ENCODE results near the gene MAMDC2. TPM values are rescaled to one million over a fixed set of nuclear protein-coding genes. Genes with fewer than 3 reads are reported as not detected.

MAMDC2 gene
- polyA plus RNA-seq, 12 donors: 6.4 to 17.6 (median 9.0) TPM; not detected in 1

DNA sequence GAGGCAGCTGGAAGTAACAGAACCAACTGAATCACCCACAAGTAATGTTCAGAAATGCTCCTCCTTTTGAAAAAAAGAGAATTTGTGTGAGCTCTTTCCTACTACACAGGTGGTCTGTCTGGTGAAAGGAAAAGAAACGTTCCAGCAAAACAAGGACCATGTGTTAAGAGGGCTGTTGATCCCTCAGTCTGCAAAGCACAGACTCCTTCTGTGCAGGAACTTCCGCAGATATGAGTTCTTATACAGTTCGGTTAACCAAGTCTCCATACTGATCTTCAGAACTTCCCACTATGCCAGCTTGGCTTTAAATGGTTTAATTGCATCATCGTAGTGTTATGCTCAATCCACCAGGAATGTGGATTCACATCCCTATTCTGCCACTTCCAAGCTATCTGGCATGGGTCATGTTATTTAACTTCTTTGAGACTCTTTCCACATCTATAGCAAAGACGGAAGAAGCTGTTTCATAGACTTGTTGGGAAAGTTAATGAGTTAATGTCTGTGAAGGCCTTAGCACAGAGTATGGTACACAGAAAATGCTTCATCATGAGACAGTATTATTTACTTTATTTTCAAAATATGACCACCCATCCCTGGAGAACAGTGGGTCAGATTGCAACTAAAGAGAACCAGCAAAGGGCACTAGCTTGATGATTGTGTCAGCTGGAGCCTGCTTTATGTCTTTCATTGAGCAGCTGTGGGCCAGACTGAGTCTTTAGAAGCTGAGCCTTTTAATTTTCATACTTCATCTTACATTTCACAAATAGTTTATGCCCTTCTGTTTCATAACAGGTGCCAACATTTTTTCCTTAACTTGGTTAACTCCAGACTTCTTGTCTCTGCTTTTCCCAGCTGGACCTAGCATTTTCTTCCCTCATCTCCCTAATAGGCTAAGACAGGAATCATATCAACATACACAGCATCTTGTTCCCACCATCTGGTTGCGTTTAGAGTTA lies 89.9 kb downstream of the MAMDC2 start:
- DNase-seq: no peak

DNA sequence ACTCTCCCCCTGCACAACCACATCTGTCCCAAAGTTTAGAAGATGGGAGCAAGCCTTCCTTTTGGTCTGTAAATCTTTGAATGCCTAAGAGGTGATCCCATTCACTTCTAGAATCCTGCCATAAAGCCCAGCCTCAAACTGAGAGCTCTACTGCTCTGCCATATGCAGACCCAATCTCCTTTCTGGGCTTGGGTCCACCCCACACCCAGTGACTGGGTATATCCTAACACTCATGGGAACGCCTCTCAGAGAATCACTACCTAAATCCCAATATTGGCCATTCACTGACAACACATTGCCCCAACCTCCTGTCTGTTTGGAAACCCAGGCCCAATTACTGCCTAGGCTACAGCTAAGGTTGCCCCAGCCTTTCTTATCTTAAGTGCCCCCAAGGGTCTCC lies 90.7 kb downstream of the MAMDC2 start:
- DNase-seq: no peak

DNA sequence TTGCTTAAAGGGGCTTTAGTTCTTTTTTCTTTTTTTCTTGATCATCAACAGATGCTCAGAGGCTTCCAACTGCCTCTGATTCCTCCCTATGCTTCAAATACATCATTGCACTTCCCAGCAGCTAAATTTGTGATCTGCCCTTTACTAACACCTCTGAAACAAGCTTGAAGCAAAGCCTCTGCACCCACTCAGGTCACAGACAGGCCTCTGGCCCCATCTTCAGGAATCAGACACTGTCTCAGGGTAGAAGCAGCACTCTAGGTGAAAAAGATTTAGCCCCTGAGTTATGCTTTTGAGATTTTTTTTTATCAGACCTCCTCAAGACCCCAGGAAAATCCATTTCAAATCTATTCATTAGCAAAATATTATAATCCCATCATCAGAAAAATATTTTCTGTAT lies 91.5 kb downstream of the MAMDC2 start:
- DNase-seq: no peak

DNA sequence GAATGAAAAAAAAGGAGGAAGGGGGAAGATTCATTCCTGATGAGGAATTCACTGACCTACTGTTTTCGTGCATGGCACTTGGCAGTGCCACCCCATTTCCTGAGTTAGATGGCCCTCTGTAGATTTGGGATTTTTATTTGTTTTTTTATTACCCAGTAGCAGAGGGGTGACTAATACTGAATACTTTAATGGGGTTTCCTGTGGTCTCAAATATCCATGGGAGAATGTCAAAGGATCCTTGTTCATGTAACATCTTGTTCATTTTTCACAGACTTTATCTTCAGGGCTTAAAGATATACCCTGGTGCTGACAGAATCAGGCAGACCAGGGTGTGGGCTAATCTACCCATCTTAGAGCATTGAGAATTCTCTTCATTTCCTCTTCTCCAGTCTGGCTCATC lies 93.0 kb downstream of the MAMDC2 start:
- no peak for DNase-seq

DNA sequence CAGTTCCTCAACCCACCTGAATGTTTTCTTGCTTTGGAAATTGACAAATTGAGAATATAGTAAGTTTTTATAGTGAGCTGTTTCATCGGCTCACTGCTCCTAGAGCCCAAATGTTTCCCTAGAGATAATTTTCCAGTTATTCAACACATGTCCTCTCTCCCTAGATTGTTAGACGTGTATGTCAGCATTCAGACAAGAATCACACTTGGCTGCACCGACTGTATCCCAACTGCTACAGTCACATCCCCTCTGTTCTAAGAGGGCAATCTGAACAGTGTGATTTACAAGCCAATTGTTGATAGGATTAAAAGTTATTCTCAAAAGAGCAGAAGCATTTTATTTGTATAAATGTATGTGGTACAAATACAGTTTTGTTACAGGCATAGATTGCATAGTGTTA lies 93.9 kb downstream of the MAMDC2 start:
- DNase-seq: no peak

DNA sequence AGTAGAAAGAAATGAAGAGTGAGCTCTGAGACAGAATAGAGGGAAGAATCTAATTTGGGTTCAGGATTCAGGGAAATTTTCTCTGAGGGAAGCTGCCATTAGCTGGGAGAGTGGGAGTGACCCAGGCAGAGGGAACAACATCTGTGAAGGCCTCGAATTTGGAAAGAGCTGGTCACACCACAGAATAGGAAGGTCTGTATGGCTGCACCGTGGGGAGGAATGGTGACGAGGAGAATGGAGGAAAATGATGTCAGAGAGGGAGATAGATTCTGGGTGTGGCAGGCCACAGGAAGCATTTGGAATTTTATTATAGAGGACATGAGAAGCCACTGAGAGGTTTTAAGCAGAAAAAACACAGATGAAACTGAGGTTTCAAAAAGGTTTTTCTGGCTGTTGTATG lies 98.5 kb downstream of the MAMDC2 start:
- DNase-seq: no peak

DNA sequence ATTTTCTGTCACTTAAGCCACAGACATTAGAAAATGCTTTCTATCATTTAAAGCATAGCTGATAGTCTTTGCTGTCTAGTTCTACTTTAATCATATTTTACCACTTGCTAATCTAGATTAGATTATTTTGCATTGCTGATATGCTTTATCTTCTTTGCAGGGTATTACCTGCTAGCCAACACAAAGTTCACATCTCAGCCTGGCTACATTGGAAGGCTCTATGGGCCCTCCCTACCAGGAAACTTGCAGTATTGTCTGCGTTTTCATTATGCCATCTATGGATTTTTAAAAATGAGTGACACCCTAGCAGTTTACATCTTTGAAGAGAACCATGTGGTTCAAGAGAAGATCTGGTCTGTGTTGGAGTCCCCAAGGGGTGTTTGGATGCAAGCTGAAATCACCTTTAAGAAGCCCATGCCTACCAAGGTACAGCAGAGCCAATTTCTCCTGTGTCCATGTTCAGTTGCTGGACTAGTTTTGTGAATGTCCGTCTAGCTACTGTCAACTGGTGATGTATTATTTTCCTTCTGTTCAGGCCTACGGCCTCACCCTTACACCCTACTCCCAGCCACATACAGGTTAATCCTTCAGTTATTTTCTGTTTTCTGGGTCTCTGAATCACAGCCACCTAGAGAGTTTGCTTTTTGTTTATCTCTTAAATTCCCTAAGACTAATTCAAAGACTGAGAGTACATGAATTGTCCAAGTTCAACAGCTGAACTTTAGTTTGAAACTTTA lies 99.9 kb downstream of the MAMDC2 start:
- DNase-seq: no peak

DNA sequence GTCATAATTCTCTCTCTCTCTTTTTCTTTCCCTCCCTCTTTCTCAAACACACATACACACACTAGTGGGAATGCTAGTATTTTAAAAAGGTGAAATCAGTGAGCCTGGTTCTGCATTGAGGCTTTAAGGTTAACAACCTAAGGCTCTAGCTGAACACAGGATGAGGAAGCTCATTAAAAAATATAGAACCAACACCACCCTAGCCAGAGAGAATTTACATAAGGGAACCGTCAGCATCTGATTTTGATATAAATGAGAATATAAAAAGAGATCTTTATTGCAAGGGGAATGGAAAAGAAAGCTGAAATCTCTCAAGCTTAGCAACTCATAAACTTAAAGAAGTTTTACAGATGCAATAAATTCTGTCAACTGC lies 100.5 kb downstream of the MAMDC2 start:
- DNase-seq: no peak

DNA sequence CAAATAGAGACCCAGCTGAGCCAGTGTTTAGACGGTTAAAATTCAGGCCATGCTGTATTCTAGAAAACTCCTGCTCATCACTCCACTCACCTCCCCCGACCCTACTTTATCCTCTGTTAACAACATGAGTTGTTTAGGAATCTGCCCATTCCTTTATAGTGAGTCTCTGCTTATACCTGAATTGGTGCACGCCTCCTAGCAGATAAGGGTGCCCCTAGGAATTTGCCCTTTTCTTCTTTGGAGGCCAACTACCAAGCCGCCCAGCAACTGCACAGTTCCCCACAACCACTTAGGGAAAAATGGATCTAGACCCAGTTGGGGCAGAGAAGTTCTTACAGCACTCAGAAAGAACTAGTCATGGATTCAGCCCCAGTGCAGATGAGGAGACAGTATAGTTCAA lies 102.3 kb downstream of the MAMDC2 start:
- no peak for DNase-seq

DNA sequence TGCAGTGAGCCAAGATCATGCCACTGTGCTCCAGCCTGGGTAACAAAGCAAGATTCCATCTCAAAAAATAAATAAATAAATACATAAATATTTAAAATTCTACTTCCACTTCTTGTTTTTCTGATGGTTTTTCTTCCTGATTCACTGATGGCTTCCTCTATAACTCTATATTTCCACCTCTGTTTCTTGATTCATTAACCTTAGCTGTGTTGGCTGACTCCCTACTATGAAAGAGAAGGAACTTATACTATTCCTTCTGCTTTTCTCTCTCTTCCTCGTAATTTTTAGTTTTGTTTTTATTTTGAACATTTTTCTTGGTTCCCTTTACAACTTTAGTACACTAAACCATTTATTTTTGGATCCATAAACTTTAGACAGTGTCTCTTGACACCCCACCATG lies 103.5 kb downstream of the MAMDC2 start:
- no peak for DNase-seq

DNA sequence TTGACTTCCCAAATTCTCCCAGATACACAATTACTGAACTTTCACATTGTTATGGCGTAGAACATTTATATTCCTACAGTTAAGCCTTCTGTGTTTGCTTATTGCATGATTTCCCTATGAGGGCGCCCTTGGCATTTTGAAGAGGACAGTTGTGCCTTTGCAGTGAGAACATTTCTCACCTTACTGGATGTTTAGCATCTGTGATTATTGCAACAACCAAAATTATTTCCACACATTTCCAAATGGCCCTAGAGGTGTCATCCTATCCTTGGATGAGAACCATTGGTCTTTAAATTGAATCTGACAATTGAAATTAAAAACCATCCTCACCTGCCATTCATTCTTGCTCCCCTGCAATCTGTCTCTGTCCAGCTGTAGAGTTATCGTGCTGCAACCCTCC lies 104.0 kb downstream of the MAMDC2 start:
- no peak for DNase-seq

DNA sequence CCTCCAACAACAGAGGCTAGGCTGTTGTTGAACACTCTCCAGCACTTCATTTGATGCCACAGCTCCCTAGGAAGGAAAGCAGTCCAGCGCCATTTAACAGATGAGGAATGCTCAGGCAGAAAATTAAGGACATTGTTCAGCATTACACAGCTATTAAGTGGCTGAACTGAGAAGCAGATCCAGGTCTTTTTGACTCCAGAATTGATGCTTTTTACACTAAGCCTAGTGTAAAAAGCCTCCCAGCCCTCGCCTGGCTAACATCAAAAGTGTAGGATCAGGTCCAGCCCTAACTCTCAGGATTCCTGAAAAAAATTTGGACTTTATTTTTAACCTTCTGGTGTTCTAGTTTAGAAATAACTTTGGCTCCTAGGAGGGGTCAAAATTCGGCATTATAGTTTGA lies 108.7 kb downstream of the MAMDC2 start:
- no peak for DNase-seq

DNA sequence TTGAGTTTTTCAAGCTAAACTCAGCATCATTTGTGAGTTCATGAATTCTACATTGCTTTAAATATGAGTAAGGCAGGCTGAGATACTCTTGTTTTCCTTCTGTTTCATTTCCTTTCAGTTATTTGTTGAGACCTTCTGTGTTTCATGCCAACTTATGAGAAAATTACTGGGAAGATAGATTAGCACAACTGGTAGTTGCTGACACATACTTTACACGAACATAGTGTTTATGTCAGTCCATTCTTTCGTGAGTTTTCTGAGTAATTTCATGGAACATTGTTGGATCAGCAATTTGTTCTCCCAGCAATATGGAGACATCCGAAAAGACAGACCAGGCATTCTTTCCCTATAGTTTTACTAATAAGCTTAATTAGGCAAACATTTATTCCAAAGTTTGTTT lies 113.1 kb downstream of the MAMDC2 start:
- DNase-seq: no peak

DNA sequence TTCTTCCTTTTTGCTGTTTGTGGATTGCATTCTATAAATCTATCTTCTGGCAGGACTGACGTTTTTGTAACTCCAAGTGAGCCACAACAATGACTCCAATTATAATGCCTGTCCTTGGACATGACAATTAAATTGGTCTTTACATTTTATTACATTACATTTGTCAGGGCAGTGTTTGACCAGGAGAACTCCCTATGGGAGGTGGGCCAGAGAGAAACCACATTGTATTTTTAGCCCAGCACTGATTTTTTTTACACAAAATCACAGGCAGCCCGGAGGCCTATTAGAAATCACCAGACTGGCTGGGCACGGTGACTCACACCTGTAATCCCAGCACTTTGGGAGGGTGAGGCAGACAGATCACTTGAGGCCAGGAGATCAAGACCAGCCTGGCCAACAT lies 116.0 kb downstream of the MAMDC2 start:
- DNase-seq: no peak

DNA sequence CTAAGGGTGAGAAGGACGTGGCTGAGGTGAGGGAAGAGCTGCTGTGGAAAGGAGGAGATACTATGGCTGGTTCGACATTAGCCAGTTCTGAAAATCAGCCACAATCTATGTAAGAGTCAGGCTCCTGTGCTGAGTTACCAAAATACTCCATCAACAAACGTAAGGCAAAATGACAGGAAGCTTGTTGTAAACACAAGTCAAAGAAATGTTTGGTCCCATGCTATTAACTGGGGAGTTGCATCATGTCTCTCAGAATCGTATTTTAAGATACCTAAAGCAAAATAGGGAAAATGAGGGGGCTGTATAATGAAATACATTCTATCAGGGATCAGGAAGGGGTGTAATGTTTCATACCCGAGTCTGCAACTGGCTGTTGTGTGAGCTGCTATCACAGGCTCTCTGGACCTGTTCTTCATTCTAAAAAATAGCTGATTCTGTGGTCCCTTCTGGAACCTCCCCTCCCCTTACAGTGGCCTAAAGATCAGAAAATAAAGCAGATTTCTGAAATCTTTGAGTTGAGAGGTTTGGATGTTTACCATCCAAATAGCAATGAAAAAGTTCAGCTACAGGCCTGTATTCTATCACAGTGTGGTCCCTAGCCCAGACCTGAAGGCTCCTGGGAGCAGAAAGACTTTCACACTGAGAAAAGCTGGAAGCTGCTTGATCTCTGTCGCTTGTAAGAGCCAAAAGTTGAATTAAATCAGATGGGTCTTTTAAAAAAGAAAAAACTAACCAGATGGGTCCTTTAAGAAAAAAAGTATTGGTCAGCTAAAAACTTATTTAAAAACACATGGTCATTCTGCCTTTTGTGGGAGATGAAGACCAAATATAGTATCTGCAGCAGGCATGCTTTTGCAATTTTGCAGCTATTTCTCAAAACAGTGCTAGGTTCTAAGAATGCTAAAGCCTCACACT lies 117.3 kb downstream of the MAMDC2 start:
- peak; percentile 69 for DNase-seq

DNA sequence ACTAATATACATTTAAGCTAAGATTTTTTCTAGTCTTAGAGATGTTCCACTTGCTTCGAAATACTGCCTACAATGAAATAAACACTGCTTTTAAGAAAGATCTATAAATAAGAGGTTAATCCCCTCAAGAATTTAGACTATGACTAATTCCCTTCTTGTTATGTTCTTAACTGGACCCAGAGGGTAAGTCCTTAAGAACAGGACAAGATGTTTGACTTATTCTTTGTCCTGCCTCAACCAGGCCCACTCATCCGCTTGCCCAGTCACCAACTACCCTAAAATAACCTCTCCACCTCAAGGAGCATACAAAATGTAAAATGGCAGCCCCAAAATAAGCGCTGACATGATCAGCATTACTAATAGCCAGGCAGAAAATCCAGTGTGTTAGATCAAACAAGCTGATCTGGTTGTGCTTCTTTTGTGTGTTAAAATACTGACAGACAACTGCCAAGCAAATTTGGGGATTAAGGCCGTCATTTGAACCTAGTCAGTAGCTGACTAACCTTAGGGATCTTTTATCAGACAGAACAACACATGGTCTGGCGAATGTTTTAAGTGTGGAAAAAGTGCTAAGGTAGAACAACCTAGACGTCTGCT lies 121.5 kb downstream of the MAMDC2 start:
- no peak for DNase-seq

DNA sequence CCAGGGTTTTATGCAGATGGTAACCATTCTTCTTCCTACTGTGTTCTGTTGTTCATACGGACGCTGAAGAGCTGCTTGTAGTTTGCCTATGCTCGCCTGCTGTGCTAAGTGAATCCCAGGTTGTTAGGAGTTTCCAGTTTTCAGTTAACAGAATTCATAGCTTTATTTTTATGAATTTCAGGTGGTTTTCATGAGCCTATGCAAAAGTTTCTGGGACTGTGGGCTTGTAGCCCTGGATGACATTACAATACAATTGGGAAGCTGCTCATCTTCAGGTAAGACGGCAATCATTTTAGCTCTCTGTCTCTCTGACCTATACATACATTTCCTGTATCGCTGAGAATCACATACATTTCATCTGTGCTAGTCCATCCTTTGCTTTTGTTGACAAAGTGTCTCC lies 124.9 kb downstream of the MAMDC2 start:
- no peak for DNase-seq

DNA sequence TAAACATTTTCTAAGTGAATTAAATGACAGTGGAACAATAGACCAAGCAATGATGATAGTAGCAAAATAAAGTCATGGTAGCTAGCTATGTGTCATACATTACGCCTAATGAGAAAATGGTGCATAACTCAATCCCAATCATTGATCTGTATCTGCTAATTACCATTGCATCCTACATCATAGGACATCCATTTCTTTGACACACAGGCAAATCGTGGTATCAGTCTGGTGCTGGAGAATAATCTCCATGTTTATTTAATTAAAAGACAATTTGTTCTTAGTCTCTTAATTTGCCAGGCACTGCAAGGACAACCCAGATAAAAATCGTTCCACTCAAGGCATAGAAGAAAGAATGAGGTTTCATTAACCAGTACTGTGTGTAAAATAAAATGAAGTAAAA lies 125.6 kb downstream of the MAMDC2 start:
- no peak for DNase-seq

DNA sequence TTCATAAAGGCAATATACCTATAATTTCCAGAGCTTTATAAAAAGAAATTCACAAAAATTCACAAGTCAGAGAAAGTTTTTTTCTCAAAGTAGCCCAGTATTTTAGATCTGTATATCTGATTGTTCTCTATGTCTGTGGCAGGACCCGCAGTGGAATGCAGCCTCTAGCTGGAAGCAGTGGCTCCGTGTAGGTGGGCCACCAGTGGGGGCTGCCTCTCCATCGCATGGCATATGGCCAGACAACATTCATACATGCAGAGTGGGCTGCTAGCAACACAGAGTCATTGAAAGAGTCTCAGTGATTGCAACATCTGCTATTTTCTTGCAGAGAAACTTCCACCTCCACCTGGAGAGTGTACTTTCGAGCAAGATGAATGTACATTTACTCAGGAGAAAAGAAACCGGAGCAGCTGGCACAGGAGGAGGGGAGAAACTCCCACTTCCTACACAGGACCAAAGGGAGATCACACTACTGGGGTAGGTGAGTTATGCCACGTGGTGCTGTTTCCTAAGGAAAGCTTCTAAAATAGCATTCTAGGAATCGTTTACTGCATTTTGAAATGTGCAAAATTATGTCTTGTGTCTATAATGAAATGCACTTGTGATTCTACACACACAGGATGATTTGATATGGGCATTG lies 126.6 kb downstream of the MAMDC2 start:
- no peak for DNase-seq

DNA sequence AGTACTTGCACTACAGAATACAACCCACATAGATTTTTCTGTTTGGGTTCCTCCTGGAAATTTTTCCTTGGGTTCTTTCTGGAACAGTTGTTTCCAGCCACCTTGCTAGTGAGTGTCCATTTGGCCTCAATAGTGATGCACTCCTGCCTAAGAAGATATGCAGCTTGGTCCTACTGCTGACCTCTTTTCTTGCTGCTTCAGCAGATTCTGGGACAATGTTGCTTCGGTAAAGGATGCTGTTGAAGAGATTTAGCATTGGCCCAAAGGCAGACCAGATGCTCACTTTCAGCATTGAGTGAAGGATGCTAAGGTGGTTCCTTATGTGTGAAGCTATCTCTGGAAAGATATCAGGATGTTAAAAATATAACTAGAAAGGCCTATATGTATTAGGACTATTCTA lies 128.9 kb downstream of the MAMDC2 start:
- DNase-seq: no peak

DNA sequence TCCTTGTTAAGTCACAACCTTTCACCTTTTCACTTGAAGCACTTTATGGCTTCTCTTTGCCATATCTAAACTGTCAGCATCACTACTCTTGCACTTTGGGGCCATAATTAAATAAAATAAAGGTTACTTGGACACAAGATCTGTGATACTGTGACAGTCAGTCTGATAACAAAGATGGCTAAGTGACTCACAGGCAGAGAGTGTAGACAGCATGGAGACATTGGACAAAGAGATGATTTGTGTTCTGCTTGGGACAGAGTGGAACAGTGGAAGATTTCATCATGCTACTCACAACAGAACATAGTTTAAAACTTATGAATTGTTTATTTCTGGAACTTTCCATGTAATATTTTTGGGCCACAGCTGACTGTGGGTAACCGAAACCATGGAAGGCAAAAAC lies 133.5 kb downstream of the MAMDC2 start:
- no peak for DNase-seq
